22Rv1 (cell line): ENCODE results near the gene MAP1LC3B2.

Experiments used
- ZFX ChIP-seq: fragments of 450-650 bp; IDR thresholded peaks from 2 replicates; pipeline ENCODE4 v1.6.1; 2017; ENCODE audit warnings: antibody characterized with exemption, borderline replicate concordance
- TF ChIP-seq, protein P1 (sequence below): fragments of 450-650 bp; IDR thresholded peaks from 2 replicates; pipeline ENCODE4 v1.5.1; 2017; ENCODE audit warnings: mild to moderate bottlenecking

DNA sequence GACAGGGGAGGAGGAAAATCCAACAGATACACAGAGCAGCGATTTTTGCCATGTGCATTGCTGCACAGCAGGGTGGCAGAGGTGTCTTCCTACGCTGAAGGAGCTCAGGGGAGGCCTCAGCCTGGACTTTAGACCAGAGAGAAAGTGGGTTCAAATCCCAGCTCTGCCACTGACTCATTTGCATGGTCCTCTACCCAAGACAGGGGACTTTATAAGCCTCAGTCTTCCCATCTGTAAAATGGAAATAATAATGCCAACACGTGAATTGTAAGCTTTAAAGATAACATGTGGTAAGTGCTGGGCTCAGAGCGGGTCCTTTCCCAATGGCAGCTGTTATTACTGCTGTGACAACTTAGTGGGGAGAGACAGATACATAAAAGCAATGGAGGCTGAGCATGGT, 62.0 kb downstream of the MAP1LC3B2 start:
- TF ChIP-seq, protein P1, sequence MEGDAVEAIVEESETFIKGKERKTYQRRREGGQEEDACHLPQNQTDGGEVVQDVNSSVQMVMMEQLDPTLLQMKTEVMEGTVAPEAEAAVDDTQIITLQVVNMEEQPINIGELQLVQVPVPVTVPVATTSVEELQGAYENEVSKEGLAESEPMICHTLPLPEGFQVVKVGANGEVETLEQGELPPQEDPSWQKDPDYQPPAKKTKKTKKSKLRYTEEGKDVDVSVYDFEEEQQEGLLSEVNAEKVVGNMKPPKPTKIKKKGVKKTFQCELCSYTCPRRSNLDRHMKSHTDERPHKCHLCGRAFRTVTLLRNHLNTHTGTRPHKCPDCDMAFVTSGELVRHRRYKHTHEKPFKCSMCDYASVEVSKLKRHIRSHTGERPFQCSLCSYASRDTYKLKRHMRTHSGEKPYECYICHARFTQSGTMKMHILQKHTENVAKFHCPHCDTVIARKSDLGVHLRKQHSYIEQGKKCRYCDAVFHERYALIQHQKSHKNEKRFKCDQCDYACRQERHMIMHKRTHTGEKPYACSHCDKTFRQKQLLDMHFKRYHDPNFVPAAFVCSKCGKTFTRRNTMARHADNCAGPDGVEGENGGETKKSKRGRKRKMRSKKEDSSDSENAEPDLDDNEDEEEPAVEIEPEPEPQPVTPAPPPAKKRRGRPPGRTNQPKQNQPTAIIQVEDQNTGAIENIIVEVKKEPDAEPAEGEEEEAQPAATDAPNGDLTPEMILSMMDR, result no peak
- no peak for TF ChIP-seq ZFX
